SK-N-SH treated with all-trans-retinoic acid at 6 μM for 48 hours (cell line): ENCODE data around the gene ERN1.

Experiments used
- ATAC-seq: fragments of 200-7000 bp; cut with Tn5 transposase; 3 replicates; pipeline ENCODE4 v1.9.1; 2020; ENCODE audit warnings: mild to moderate bottlenecking, moderate library complexity
- ARNTL ChIP-seq: fragments of 450-650 bp; formaldehyde crosslinking; IDR thresholded peaks from 2 replicates; pipeline ENCODE4 v1.5.0; 2020; ENCODE audit warnings: low read depth, mild to moderate bottlenecking, moderate library complexity, borderline replicate concordance
- BACH2 ChIP-seq: fragments of 250-450 bp; sonication (Bioruptor Pico); IDR thresholded peaks from 2 replicates; pipeline ENCODE4 v1.9.0; 2021; ENCODE audit warnings: mild to moderate bottlenecking, borderline replicate concordance
- CREB5 ChIP-seq: fragments of 250-450 bp; sonication (Bioruptor Pico); IDR thresholded peaks from 2 replicates; pipeline ENCODE4 v1.5.1; 2020; ENCODE audit warnings: low read depth, mild to moderate bottlenecking, moderate library complexity
- CSDC2 ChIP-seq: fragments of 250-450 bp; sonication (Bioruptor Pico); IDR thresholded peaks from 2 replicates; pipeline ENCODE4 v1.5.0; 2020; ENCODE audit warnings: mild to moderate bottlenecking, moderate library complexity
- ESRRG ChIP-seq: fragments of 250-450 bp; sonication (Bioruptor Pico); IDR thresholded peaks from 2 replicates; pipeline ENCODE4 v1.6.1; 2021; ENCODE audit warnings: mild to moderate bottlenecking
- ISL1 ChIP-seq: fragments of 250-450 bp; sonication (Bioruptor Pico); IDR thresholded peaks from 2 replicates; pipeline ENCODE4 v2.1.2; 2022; ENCODE audit warnings: mild to moderate bottlenecking, moderate library complexity
- OSR1 ChIP-seq: fragments of 250-450 bp; sonication (Bioruptor Pico); IDR thresholded peaks from 2 replicates; pipeline ENCODE4 v1.8.0; 2022; ENCODE audit warnings: moderate library complexity, mild to moderate bottlenecking, inconsistent platforms
- PATZ1 ChIP-seq: fragments of 250-450 bp; sonication (Bioruptor Pico); IDR thresholded peaks from 2 replicates; pipeline ENCODE4 v1.8.0; 2020; ENCODE audit warnings: mild to moderate bottlenecking, moderate library complexity, borderline replicate concordance
- POU6F1 ChIP-seq: fragments of 250-450 bp; sonication (Bioruptor Pico); IDR thresholded peaks from 2 replicates; pipeline ENCODE4 v1.8.0; 2021; ENCODE audit warnings: low read depth, mild to moderate bottlenecking, moderate library complexity, borderline replicate concordance
- PPARA ChIP-seq: fragments of 250-450 bp; sonication (Bioruptor Pico); IDR thresholded peaks from 2 replicates; pipeline ENCODE4 v1.5.0; 2020; ENCODE audit warnings: mild to moderate bottlenecking, borderline replicate concordance
- RARB ChIP-seq: fragments of 250-450 bp; sonication (Bioruptor Pico); IDR thresholded peaks from 2 replicates; pipeline ENCODE4 v1.8.0; 2021; ENCODE audit warnings: mild to moderate bottlenecking, moderate library complexity
- SNAI2 ChIP-seq: fragments of 250-450 bp; sonication (Bioruptor Pico); IDR thresholded peaks from 2 replicates; pipeline ENCODE4 v1.5.0; 2020; ENCODE audit warnings: mild to moderate bottlenecking, moderate library complexity
- TCF4 ChIP-seq: fragments of 250-450 bp; sonication (Bioruptor Pico); IDR thresholded peaks from 2 replicates; pipeline ENCODE4 v1.8.0; 2021; ENCODE audit warnings: mild to moderate bottlenecking, moderate library complexity, borderline replicate concordance
- TSHZ2 ChIP-seq: fragments of 250-450 bp; sonication (Bioruptor Pico); IDR thresholded peaks from 2 replicates; pipeline ENCODE4 v1.5.0; 2020; ENCODE audit warnings: mild to moderate bottlenecking, moderate library complexity
- ZC3H10 ChIP-seq: fragments of 250-450 bp; sonication (Bioruptor Pico); IDR thresholded peaks from 2 replicates; pipeline ENCODE4 v1.5.1; 2021; ENCODE audit warnings: mild to moderate bottlenecking, moderate library complexity
- ZFP3 ChIP-seq: fragments of 250-450 bp; sonication (Bioruptor Pico); IDR thresholded peaks from 2 replicates; pipeline ENCODE4 v1.5.0; 2020; ENCODE audit warnings: mild to moderate bottlenecking, moderate library complexity
- ZFP30 ChIP-seq: fragments of 450-650 bp; formaldehyde crosslinking; IDR thresholded peaks from 2 replicates; pipeline ENCODE4 v1.5.0; 2022; ENCODE audit warnings: mild to moderate bottlenecking, moderate library complexity
- ZNF565 ChIP-seq: fragments of 450-650 bp; formaldehyde crosslinking; conservative IDR thresholded peaks from 2 replicates; pipeline ENCODE4 v1.5.0; 2020; ENCODE audit warnings: low read depth, mild to moderate bottlenecking, moderate library complexity
- ZNF70 ChIP-seq: fragments of 450-650 bp; formaldehyde crosslinking; IDR thresholded peaks from 2 replicates; pipeline ENCODE4 v1.5.0; 2020; ENCODE audit warnings: mild to moderate bottlenecking, moderate library complexity
- ZNF8 ChIP-seq: fragments of 450-650 bp; formaldehyde crosslinking; IDR thresholded peaks from 2 replicates; pipeline ENCODE4 v1.5.0; 2020; ENCODE audit warnings: mild to moderate bottlenecking, moderate library complexity

The ERN1 gene

GRCh38 chr17:64145375-64145750, 15.4 kb upstream of the ERN1 start (continued):
- TF ChIP-seq ESRRG (CRISPR knock-in tag) (no peak), ZFP3 (CRISPR knock-in tag) (no peak; the same call in 1 of the 2 replicates), OSR1 (no peak)

GRCh38 chr17:64139542-64139941, 9.6 kb upstream of the ERN1 start:
- no peak for TF ChIP-seq CREB5
- no peak for TF ChIP-seq TCF4
- no peak for TF ChIP-seq ZNF565 (CRISPR knock-in tag)
- TF ChIP-seq POU6F1: no peak
- no peak for TF ChIP-seq ZFP30 (CRISPR knock-in tag)
- no peak for TF ChIP-seq CSDC2 (CRISPR knock-in tag)
- TF ChIP-seq PATZ1 (CRISPR knock-in tag): no peak
- no peak for TF ChIP-seq ZFP3 (CRISPR knock-in tag)
- TF ChIP-seq ZNF8 (CRISPR knock-in tag): no peak
- no peak for TF ChIP-seq ESRRG (CRISPR knock-in tag)
- TF ChIP-seq PPARA: no peak
- no peak for ATAC-seq

- no peak for ATAC-seq
- no peak for TF ChIP-seq ESRRG (CRISPR knock-in tag)
- TF ChIP-seq TCF4: no peak
- TF ChIP-seq SNAI2: no peak
- TF ChIP-seq ZC3H10 (CRISPR knock-in tag): no peak
- no peak for TF ChIP-seq BACH2 (CRISPR knock-in tag)
- no peak for TF ChIP-seq ZFP3 (CRISPR knock-in tag)
- no peak for TF ChIP-seq TSHZ2
- TF ChIP-seq ZFP30 (CRISPR knock-in tag): no peak
- no peak for TF ChIP-seq RARB (CRISPR knock-in tag)
These were observed 8.5 kb upstream of the ERN1 start for GRCh38 chr17:64138441-64138840.

- ATAC-seq: no peak
- TF ChIP-seq ISL1: no peak
- no peak for TF ChIP-seq POU6F1
- TF ChIP-seq CREB5: no peak
- TF ChIP-seq ZNF70 (CRISPR knock-in tag): no peak
- TF ChIP-seq BACH2 (CRISPR knock-in tag): no peak
- TF ChIP-seq ZFP30 (CRISPR knock-in tag): no peak
- TF ChIP-seq PPARA: no peak
- no peak for TF ChIP-seq ESRRG (CRISPR knock-in tag)
- TF ChIP-seq SNAI2: no peak
- no peak for TF ChIP-seq PATZ1 (CRISPR knock-in tag)
- no peak for TF ChIP-seq ARNTL (CRISPR knock-in tag)
- no peak for TF ChIP-seq ZFP3 (CRISPR knock-in tag)
- TF ChIP-seq TSHZ2: no peak
- TF ChIP-seq ZC3H10 (CRISPR knock-in tag): no peak
- TF ChIP-seq ZNF565 (CRISPR knock-in tag): no peak
- TF ChIP-seq ZNF8 (CRISPR knock-in tag): no peak
These were observed 5.1 kb upstream of the ERN1 start for GRCh38 chr17:64135000-64135399.
